ENCODE measurements around the gene KCNIP4. TPM values are rescaled to one million over a fixed set of nuclear protein-coding genes. Genes with fewer than 3 reads are reported as not detected.
A peak's percentile ranks its signal among the peaks of the same experiment; 100 is the strongest.

KCNIP4 gene
- total and polyA plus RNA-seq, 11 donors, result 0.19 TPM; not detected in 10

GRCh38 chr4:21656832-21657231, 291.7 kb downstream of the KCNIP4 start:
- Histone ChIP-seq H3K9me3 (no peaks in the 10 kb centered on the region), H3K4me1 (peaks cover 0 to 8% (median 0%) of the 10 kb centered on the region in 12 donors), H3K27ac (peak overlapping the region in 3 of 12 donors; percentile 20 to 45 (median 39)), H3K4me3 (no peak overlapping the region), H3K27me3 (no peaks in the 10 kb centered on the region), H3K36me3 (no peaks in the 10 kb centered on the region)
- intact Hi-C loops (cut with DNase I), result no loop called here
- ATAC-seq, result peak; percentile 61 to 92 (median 83)
- 37 to 54% (median 45%) methylated on average over 2 of the region's 2 CpGs for WGBS, 4 donors
- TF ChIP-seq CTCF (IDR thresholded peaks at IDR 0.05) (no peak), POLR2A (IDR thresholded peaks at IDR 0.05) (no peak)
- no peak for DNase-seq

GRCh38 chr4:21655031-21655430, 293.5 kb downstream of the KCNIP4 start:
- no peak for ATAC-seq
- no peaks in the 10 kb centered on the region for H3K27me3 ChIP-seq
- H3K27ac ChIP-seq, result no peak overlapping the region
- no peaks in the 10 kb centered on the region for H3K36me3 ChIP-seq
- TF ChIP-seq POLR2A (IDR thresholded peaks at IDR 0.05) (no peak), CTCF (IDR thresholded peaks at IDR 0.05) (no peak)
- intact Hi-C loops (cut with DNase I), result no loop called here
- WGBS, 4 donors, result 59 to 70% (median 65%) methylated on average over 4 of the region's 4 CpGs
- DNase-seq, result no peak
- H3K4me3 ChIP-seq, result no peak overlapping the region
- no peaks in the 10 kb centered on the region for H3K9me3 ChIP-seq
- H3K4me1 ChIP-seq, result peaks cover 0 to 8% (median 0%) of the 10 kb centered on the region in 12 donors

- Histone ChIP-seq H3K4me3 (no peak overlapping the region), H3K27ac (no peak overlapping the region), H3K9me3 (no peaks in the 10 kb centered on the region), H3K4me1 (peaks cover 0 to 8% (median 0%) of the 10 kb centered on the region in 12 donors), H3K36me3 (no peaks in the 10 kb centered on the region), H3K27me3 (no peaks in the 10 kb centered on the region)
- intact Hi-C loops (cut with DNase I), result no loop called here
- WGBS, 4 donors, result 83 to 91% (median 89%) methylated on average over 3 of the region's 3 CpGs
- ATAC-seq, result no peak
- DNase-seq, result no peak
- TF ChIP-seq POLR2A (IDR thresholded peaks at IDR 0.05), result no peak
- TF ChIP-seq CTCF (IDR thresholded peaks at IDR 0.05), result no peak
Measured at GRCh38 chr4:21652508-21653231, 295.9 kb downstream of the KCNIP4 start.

GRCh38 chr4:21649391-21650090, 299.0 kb downstream of the KCNIP4 start:
- DNase-seq (no peak), ATAC-seq (no peak)
- Histone ChIP-seq H3K27me3 (no peaks in the 10 kb centered on the region), H3K4me1 (no peaks in the 10 kb centered on the region), H3K4me3 (no peak overlapping the region), H3K36me3 (no peaks in the 10 kb centered on the region), H3K27ac (no peak overlapping the region), H3K9me3 (no peaks in the 10 kb centered on the region)
- 66 to 74% (median 70%) methylated on average over 2 of the region's 2 CpGs for WGBS, 4 donors
- TF ChIP-seq POLR2A (IDR thresholded peaks at IDR 0.05) (no peak), CTCF (IDR thresholded peaks at IDR 0.05) (no peak)
- intact Hi-C loops (cut with DNase I), result no loop called here

Measured in heart left ventricle (tissue), 16 donors.